H1 (cell line): ENCODE results near the gene ZNF462. TPM values are rescaled to one million over a fixed set of nuclear protein-coding genes. Genes with fewer than 3 reads are reported as not detected.
A peak's percentile ranks its signal among the peaks of the same experiment; 100 is the strongest.

Experiments used
- CTCF ChIA-PET: fragments of 300-600 bp; sonication (Branson Sonifier 250); formaldehyde crosslinking; loops from one replicate; lab custom pipeline; 2021; ENCODE audit not compliant: partially characterized antibody; lab: Charles Lee
- POLR2A ChIA-PET: fragments of 300-600 bp; sonication (Branson Sonifier 250); formaldehyde crosslinking; loops from one replicate; lab custom pipeline; 2021; ENCODE audit warnings: inconsistent platforms; ENCODE audit not compliant: partially characterized antibody; lab: Charles Lee
- DNase-seq, 2 experiments: peaks; one replicate each; pipeline versions ENCODE4 v3.0.0 to v3.0.0-alpha.2; 2010 to 2022; ENCODE audit warnings: low spot score in 2 of 2, low read depth in 1 of 2, mixed read lengths in 1 of 2
- FAIRE-seq: peaks from 2 replicates; lab custom pipeline; 2011; peaks lifted over from hg19 to GRCh38; lab: Jason Lieb, UNC
- H2AFZ ChIP-seq: 2 replicates; pipeline ENCODE4 v1.8.1; 2012; ENCODE audit warnings: low read length, inconsistent platforms
- H2AK5ac ChIP-seq: 2 replicates; pipeline ENCODE4 v1.6.1; 2013; ENCODE audit warnings: low read depth, low read length
- H2BK120ac ChIP-seq: replicated peaks from 2 replicates; pipeline ENCODE3; 2013; ENCODE audit warnings: low read depth, low read length, inconsistent platforms
- H2BK12ac ChIP-seq: 2 replicates; pipeline ENCODE4 v1.6.1; 2013; ENCODE audit warnings: low read depth, low read length
- H2BK15ac ChIP-seq: 2 replicates; pipeline ENCODE4 v1.6.1; 2013; ENCODE audit warnings: low read length
- H2BK20ac ChIP-seq: 2 replicates; pipeline ENCODE4 v1.6.1; 2013; ENCODE audit warnings: low read length
- H2BK5ac ChIP-seq: 2 replicates; pipeline ENCODE4 v1.6.1; 2013; ENCODE audit warnings: low read depth, low read length
- H3K14ac ChIP-seq: 2 replicates; pipeline ENCODE4 v1.6.1; 2013; ENCODE audit warnings: inconsistent platforms; ENCODE audit not compliant: insufficient read length
- H3K18ac ChIP-seq: 2 replicates; pipeline ENCODE4 v1.6.1; 2013; ENCODE audit warnings: low read length; ENCODE audit errors: extremely low read depth
- H3K23ac ChIP-seq: 2 replicates; pipeline ENCODE4 v1.6.1; 2013; ENCODE audit warnings: inconsistent platforms; ENCODE audit not compliant: insufficient read length
- H3K23me2 ChIP-seq: 2 replicates; pipeline ENCODE4 v1.6.1; 2013; ENCODE audit warnings: low read depth, low read length
- H3K27ac ChIP-seq: 2 replicates; pipeline ENCODE4 v1.6.1; 2011; ENCODE audit warnings: low read depth, low read length, inconsistent platforms
- H3K27me3 ChIP-seq, 4 experiments: replicated peaks in 1 of 4; 1 replicate in 1 of 4; 2 replicates in 3 of 4; pipeline versions ENCODE4 v1.6.1 to v1.8.1; 2011 to 2013; ENCODE audit warnings: low read length in 3 of 4, mild to moderate bottlenecking in 3 of 4, inconsistent platforms in 2 of 4, mixed read lengths in 2 of 4, moderate library complexity in 1 of 4; ENCODE audit not compliant: control insufficient read depth in 3 of 4, insufficient read depth in 3 of 4; ENCODE audit errors: extremely low read depth in 1 of 4
- H3K36me3 ChIP-seq, 4 experiments: 2 replicates each; pipeline versions ENCODE4 v1.6.1 to v1.8.1; 2011 to 2013; ENCODE audit warnings: mild to moderate bottlenecking in 4 of 4, low read length in 3 of 4, moderate library complexity in 2 of 4, control low read depth in 1 of 4, inconsistent platforms in 1 of 4; ENCODE audit not compliant: insufficient read depth in 4 of 4, control insufficient read depth in 2 of 4
- H3K4ac ChIP-seq: replicated peaks from 2 replicates; pipeline ENCODE3; 2013; ENCODE audit warnings: low read length, low read depth, mixed read lengths, inconsistent platforms; ENCODE audit not compliant: insufficient read length
- H3K4me1 ChIP-seq, 4 experiments: replicated peaks in 1 of 4; 1 replicate in 1 of 4; 2 replicates in 3 of 4; pipeline versions ENCODE4 v1.6.1 to v1.8.1; 2011 to 2013; ENCODE audit warnings: low read length in 3 of 4, inconsistent platforms in 2 of 4, mixed read lengths in 1 of 4; ENCODE audit not compliant: insufficient read depth in 4 of 4, control insufficient read depth in 3 of 4
- H3K4me2 ChIP-seq, 2 experiments: 2 replicates each; pipeline versions ENCODE4 v1.6.1 to v1.8.1; 2011 to 2013; ENCODE audit warnings: low read depth in 2 of 2, low read length in 2 of 2, control low read depth in 1 of 2, inconsistent platforms in 1 of 2, mild to moderate bottlenecking in 1 of 2; ENCODE audit not compliant: insufficient read depth in 1 of 2
- H3K4me3 ChIP-seq, 4 experiments: fragments of 200-600, 300-600 bp in 1 of 4; sonication (generic), shearing (Covaris generic), sonication (Bioruptor Twin) in 1 of 4; 2 replicates each; pipeline versions ENCODE4 v1.5.1 to v1.8.1; 2011 to 2016; ENCODE audit warnings: low read length in 4 of 4, low read depth in 3 of 4, control low read depth in 2 of 4, inconsistent platforms in 2 of 4, mild to moderate bottlenecking in 2 of 4, mixed read lengths in 1 of 4, moderate library complexity in 1 of 4; ENCODE audit not compliant: insufficient read depth in 2 of 4; ENCODE audit errors: extremely low read depth in 1 of 4
- H3K56ac ChIP-seq: replicated peaks from 2 replicates; pipeline ENCODE3; 2013; ENCODE audit warnings: low read depth, mild to moderate bottlenecking, mixed read lengths, low read length, inconsistent platforms; ENCODE audit not compliant: insufficient read length
- H3K79me1 ChIP-seq: 2 replicates; pipeline ENCODE4 v1.6.1; 2013; ENCODE audit warnings: low read depth, low read length, control low read depth
- H3K79me2 ChIP-seq, 2 experiments: 2 replicates each; pipeline versions ENCODE4 v1.6.1 to v1.8.1; 2012 to 2013; ENCODE audit warnings: low read length in 2 of 2, mild to moderate bottlenecking in 2 of 2, inconsistent platforms in 1 of 2; ENCODE audit not compliant: insufficient read depth in 2 of 2, control insufficient read depth in 1 of 2
- H3K9ac ChIP-seq, 4 experiments: replicated peaks in 1 of 4; 1 replicate in 1 of 4; 2 replicates in 3 of 4; pipeline versions ENCODE4 v1.6.1 to v1.8.1; 2011 to 2013; ENCODE audit warnings: low read depth in 3 of 4, low read length in 3 of 4, control low read depth in 2 of 4, mild to moderate bottlenecking in 2 of 4, moderate library complexity in 2 of 4, inconsistent platforms in 1 of 4; ENCODE audit errors: extremely low read depth in 1 of 4
- H3K9me3 ChIP-seq, 2 experiments: 2 replicates each; pipeline versions ENCODE4 v1.6.1 to v1.8.1; 2012 to 2013; ENCODE audit warnings: mild to moderate bottlenecking in 2 of 2, moderate library complexity in 2 of 2, control low read depth in 1 of 2, inconsistent platforms in 1 of 2, low read depth in 1 of 2, low read length in 1 of 2, mixed read lengths in 1 of 2; ENCODE audit not compliant: insufficient read depth in 2 of 2
- H4K20me1 ChIP-seq, 2 experiments: replicated peaks in 1 of 2; 2 replicates each; pipeline versions ENCODE3 to v1.8.1; 2011 to 2013; ENCODE audit warnings: inconsistent platforms in 2 of 2, low read length in 2 of 2, mild to moderate bottlenecking in 1 of 2; ENCODE audit not compliant: insufficient read depth in 2 of 2, control insufficient read depth in 1 of 2
- H4K5ac ChIP-seq: 2 replicates; pipeline ENCODE4 v1.6.1; 2013; ENCODE audit warnings: low read length, low read depth, mixed read lengths, inconsistent platforms; ENCODE audit not compliant: insufficient read length
- H4K8ac ChIP-seq: 2 replicates; pipeline ENCODE4 v1.8.0; 2013; ENCODE audit warnings: mild to moderate bottlenecking, moderate library complexity, low read length, inconsistent platforms; ENCODE audit not compliant: insufficient read depth; ENCODE audit errors: extremely low read depth
- H4K91ac ChIP-seq: replicated peaks from 2 replicates; pipeline ENCODE3; 2013; ENCODE audit warnings: low read length, mixed read lengths, inconsistent platforms; ENCODE audit not compliant: insufficient read length
- ATF3 ChIP-seq: IDR thresholded peaks from 2 replicates; pipeline ENCODE4 v1.6.1; 2011; ENCODE audit warnings: low read depth, mild to moderate bottlenecking, low read length; ENCODE audit not compliant: insufficient read depth
- CHD2 ChIP-seq: IDR thresholded peaks from 2 replicates; pipeline ENCODE4 v1.6.1; 2012; ENCODE audit warnings: low read length, improper control_type of control experiment
- EGR1 ChIP-seq: IDR thresholded peaks from 2 replicates; pipeline ENCODE4 v1.6.1; 2011; ENCODE audit warnings: low read depth, low read length, borderline replicate concordance
- EZH2 ChIP-seq: fragments of 200-600 bp; sonication (generic); IDR thresholded peaks from 2 replicates; pipeline ENCODE4 v1.7.1; 2012; ENCODE audit warnings: low read depth, mild to moderate bottlenecking, moderate library complexity, low read length, inconsistent platforms; ENCODE audit not compliant: severe bottlenecking
- MAFK ChIP-seq: IDR thresholded peaks from 2 replicates; pipeline ENCODE4 v1.6.1; 2012; ENCODE audit warnings: low read depth, mild to moderate bottlenecking, improper control_type of control experiment, low read length
- SIRT6 ChIP-seq: IDR thresholded peaks from one replicate; pipeline ENCODE4 v1.7.1; 2012; ENCODE audit warnings: low read length, inconsistent platforms
- SP2 ChIP-seq: IDR thresholded peaks from 2 replicates; pipeline ENCODE4 v1.6.1; 2012; ENCODE audit warnings: mild to moderate bottlenecking, low read length, inconsistent platforms
- SUZ12 ChIP-seq: fragments of 200-600 bp; sonication (generic); IDR thresholded peaks from 2 replicates; pipeline ENCODE4 v1.6.1; 2012; ENCODE audit warnings: mild to moderate bottlenecking, inconsistent platforms, low read length, moderate library complexity, mixed read lengths
- TCF12 ChIP-seq: IDR thresholded peaks from 2 replicates; pipeline ENCODE4 v1.6.1; 2011; ENCODE audit warnings: low read depth, mild to moderate bottlenecking, low read length
- WGBS, 2 experiments: shearing (Covaris generic) in 1 of 2; methylation state at CpG; one replicate each; pipeline versions ENCODE4 v1.1.6 to v1.1.7; 2013 to 2015; ENCODE audit warnings: low lambda C conversion rate in 2 of 2, mixed read lengths in 2 of 2, inconsistent platforms in 1 of 2, low coverage in 1 of 2, missing lambda C conversion rate in 1 of 2; ENCODE audit not compliant: insufficient replicate concordance in 2 of 2, insufficient coverage in 1 of 2, insufficient read length in 1 of 2; ENCODE audit errors: extremely low coverage in 1 of 2, missing lambda C conversion rate in 1 of 2; 5-methylcytosine and 5-hydroxymethylcytosine counted together
- polyA plus RNA-seq, 7 experiments: library from polyadenylated mRNA; depleted of rRNA in 3 of 7; stranded (reverse) in 5 of 7; unstranded in 2 of 7; fragments of >200 nt in 5 of 7; fragments of 200-250 nt in 2 of 7; gene quantifications; 1 replicate in 5 of 7; 2 replicates in 1 of 7; 4 replicates in 1 of 7; pipeline versions ENCODE4 v1.2.1 to v1.2.3, GENCODE V29; 2011 to 2013; ENCODE audit warnings: missing spikeins in 2 of 7, mixed read lengths in 2 of 7
- total RNA-seq: library from RNA; stranded (reverse); fragmentation: NEBNext Ultra II Directional; extraction: Animal tissue kit (Norgen Biotek cat#: 25700); gene quantifications from 2 replicates; pipeline ENCODE4 v1.2.1, GENCODE V29; 2021

Gene ZNF462
- total and polyA plus RNA-seq, 2 of the 8 experiments (the other 6 are each of a cell fraction or from before 2014, with no cell fraction given): 30.0 to 163 TPM

GRCh38 chr9:107060062-107060461, 197.1 kb downstream of the ZNF462 start:
- Histone ChIP-seq H3K56ac (no peak overlapping the region), H2BK15ac (no peak overlapping the region), H2BK120ac (no peak overlapping the region), H3K79me2 (no peaks in the 10 kb centered on the region), H4K5ac (no peak overlapping the region), H3K4ac (no peak overlapping the region), H4K8ac (no peak overlapping the region), H3K18ac (no peak overlapping the region), H3K4me2 (no peak overlapping the region), H3K79me1 (no peaks in the 10 kb centered on the region), H3K36me3 (no peaks in the 10 kb centered on the region; a peak in 1 of 8 replicates), H3K23me2 (no peaks in the 10 kb centered on the region), H3K14ac (no peak overlapping the region), H2AK5ac (no peak overlapping the region), H2BK5ac (no peak overlapping the region), H2AFZ (0 out of 2 replicates have a peak overlapping the region, but pooled peaks have one; percentile 76), H3K23ac (no peak overlapping the region), H4K20me1 (no peaks in the 10 kb centered on the region), H4K91ac (no peak overlapping the region), H2BK12ac (no peak overlapping the region), H2BK20ac (no peak overlapping the region), H3K9me3 (no peaks in the 10 kb centered on the region), H3K4me1 (peaks cover 0 to 2% (median 0%) of the 10 kb centered on the region in 4 experiments; a peak in 1 of 7 replicates), H3K27me3 (no peaks in the 10 kb centered on the region), H3K4me3 (no peak overlapping the region), H3K27ac (no peak overlapping the region), H3K9ac (no peak overlapping the region)
- WGBS, 2 experiments: 81% methylated on average over 2 of the region's 2 CpGs; no CpG with 5 or more reads in 1 of the 2 experiments
- CTCF ChIA-PET: no interaction called here
- no peak for FAIRE-seq
- POLR2A ChIA-PET: no interaction called here
- no peak for DNase-seq
- TF ChIP-seq CHD2 (no peak), EZH2 (no peak), ATF3 (no peak), MAFK (no peak), TCF12 (no peak), SIRT6 (no peak), SP2 (no peak), EGR1 (no peak), SUZ12 (no peak)
